ENCODE measurements around the gene ERFE. TPM values are rescaled to one million over a fixed set of nuclear protein-coding genes. Genes with fewer than 3 reads are reported as not detected.
A peak's percentile ranks its signal among the peaks of the same experiment; 100 is the strongest.
"Not testable (repeated sequence)": the region's sequence is repeated elsewhere in the genome, so short reads cannot be mapped to it uniquely, and the experiment has no call there.

Gene ERFE
- total and polyA plus RNA-seq, 2 donors (not counting 3 experiments of a cell fraction or from before 2014, with no cell fraction given): 0.65 to 1.2 TPM

GRCh38 chr2:238170386-238171071, 11.8 kb downstream of the ERFE start:
- H2AFZ ChIP-seq (ENCODE audit: low read depth, low read length): no peak overlapping the region
- H3K4me1 ChIP-seq (ENCODE audit: control insufficient read depth, extremely low read depth, insufficient read depth, low read length): peaks cover 29% of the 10 kb centered on the region
- H3K9me1 ChIP-seq (replicated peaks; ENCODE audit: control insufficient read depth, extremely low read depth, insufficient read depth, low read length): no peaks in the 10 kb centered on the region
- peak overlapping the region; percentile 89 for H3K27ac ChIP-seq (ENCODE audit: insufficient read depth, low read depth, low read length)
- intact Hi-C loops (cut with micrococcal nuclease) (no loop called here), dilution Hi-C loops (cut with MboI; ENCODE audit: extremely low pct_ligation_motif_present, low sequenced_read_pairs) (no loop called here)
- ChIA-PET CTCF (interaction anchor here (0.6 to 2.2 kb wide), 6 partner anchors 10 to 313 kb away, joined by 3 to 13 read pairs (median 4); partner anchors contain the start of gene ERFE), POLR2A (no interaction called here)
- BruUV-seq (replicated peaks): no TSS peak
- peak; percentile 40 for FAIRE-seq
- H3K4me3 ChIP-seq (replicated peaks in 1 of 3; ENCODE audit: insufficient read depth in 1 of 3, low read depth in 1 of 3, low read length in 3 of 3): no peak overlapping the region
- no peaks in the 10 kb centered on the region for H4K20me1 ChIP-seq (replicated peaks; ENCODE audit: control insufficient read depth, extremely low read depth, insufficient read depth, low read length)
- DNase-seq (ENCODE audit: low read depth, low spot score): peak; percentile 26
- H3K4me2 ChIP-seq (ENCODE audit: insufficient read depth, low read length): peak overlapping the region; percentile 14
- no peaks in the 10 kb centered on the region for H3K27me3 ChIP-seq (ENCODE audit: control insufficient read depth in 2 of 2, insufficient read depth in 2 of 2, low read length in 2 of 2)
- H3K36me3 ChIP-seq (ENCODE audit: control insufficient read depth in 2 of 2, extremely low read depth in 1 of 2, insufficient read depth in 2 of 2, low read length in 2 of 2): peaks cover 10 to 23% of the 10 kb centered on the region in 2 experiments
- TF ChIP-seq FOS (IDR thresholded peaks at IDR 0.05; ENCODE audit: borderline replicate concordance, insufficient read depth, low read length): peak; percentile 24
- TF ChIP-seq EZH2 (IDR thresholded peaks at IDR 0.05; ENCODE audit: borderline replicate concordance, low read depth, low read length, severe bottlenecking): no peak
- H3K9ac ChIP-seq (replicated peaks; ENCODE audit: extremely low read depth, insufficient read depth, low read length): peak overlapping the region; percentile 48
- no peaks in the 10 kb centered on the region for H3K9me3 ChIP-seq (replicated peaks; ENCODE audit: control insufficient read depth, insufficient read depth, low read length)
- H3K79me2 ChIP-seq (ENCODE audit: control insufficient read depth, insufficient read depth, low read length): no peaks in the 10 kb centered on the region

GRCh38 chr2:238171072-238171431, 12.3 kb downstream of the ERFE start:
- peak overlapping the region; percentile 89 for H3K27ac ChIP-seq (ENCODE audit: insufficient read depth, low read depth, low read length)
- H3K9me3 ChIP-seq (replicated peaks; ENCODE audit: control insufficient read depth, insufficient read depth, low read length); H4K20me1 ChIP-seq (replicated peaks; ENCODE audit: control insufficient read depth, extremely low read depth, insufficient read depth, low read length); POLR2A ChIA-PET; dilution Hi-C loops (cut with MboI; ENCODE audit: extremely low pct_ligation_motif_present, low sequenced_read_pairs); H2AFZ ChIP-seq (ENCODE audit: low read depth, low read length); H3K4me3 ChIP-seq (replicated peaks in 1 of 3; ENCODE audit: insufficient read depth in 1 of 3, low read depth in 1 of 3, low read length in 3 of 3); DNase-seq (ENCODE audit: low read depth, low spot score); FAIRE-seq; H3K27me3 ChIP-seq (ENCODE audit: control insufficient read depth in 2 of 2, insufficient read depth in 2 of 2, low read length in 2 of 2); intact Hi-C loops (cut with micrococcal nuclease); H3K9me1 ChIP-seq (replicated peaks; ENCODE audit: control insufficient read depth, extremely low read depth, insufficient read depth, low read length); BruUV-seq (replicated peaks); H3K79me2 ChIP-seq (ENCODE audit: control insufficient read depth, insufficient read depth, low read length); H3K4me2 ChIP-seq (ENCODE audit: insufficient read depth, low read length): not testable (repeated sequence)
- CTCF ChIA-PET: interaction anchor here (0.9 to 2.2 kb wide), 2 partner anchors 9 to 313 kb away, joined by 3 to 8 read pairs; no protein-coding TSS in a partner anchor
- H3K9ac ChIP-seq (replicated peaks; ENCODE audit: extremely low read depth, insufficient read depth, low read length): peak overlapping the region; percentile 48
- H3K4me1 ChIP-seq (ENCODE audit: control insufficient read depth, extremely low read depth, insufficient read depth, low read length): peaks cover 29% of the 10 kb centered on the region
- peaks cover 10 to 23% of the 10 kb centered on the region in 2 experiments for H3K36me3 ChIP-seq (ENCODE audit: control insufficient read depth in 2 of 2, extremely low read depth in 1 of 2, insufficient read depth in 2 of 2, low read length in 2 of 2)

Data from endothelial cell of umbilical vein (primary cell).